GM10266 (cell line): ENCODE measurements around the gene DYRK1A.

Experiments
- DNase-seq: peaks from one replicate; pipeline ENCODE4 v3.0.0; 2012; ENCODE audit errors: extremely low spot score
- CTCF ChIP-seq: IDR thresholded peaks from 2 replicates; pipeline ENCODE4 v1.5.1; 2012; ENCODE audit warnings: mild to moderate bottlenecking, low read depth; ENCODE audit not compliant: control insufficient read depth, insufficient read depth; ENCODE audit errors: missing control alignments

The DYRK1A gene

GRCh38 chr21:37437376-37438080, 71.0 kb downstream of the DYRK1A start:
- no peak for DNase-seq
- TF ChIP-seq CTCF, result no peak

- DNase-seq, result no peak
- no peak for TF ChIP-seq CTCF
Measured at GRCh38 chr21:37443683-37444082, 77.1 kb downstream of the DYRK1A start.

- TF ChIP-seq CTCF, result no peak
- DNase-seq, result no peak
Measured at GRCh38 chr21:37445228-37445627, 78.7 kb downstream of the DYRK1A start.

- peak; percentile 9 for TF ChIP-seq CTCF
Measured at GRCh38 chr21:37446552-37446951, 80.0 kb downstream of the DYRK1A start.

DNA sequence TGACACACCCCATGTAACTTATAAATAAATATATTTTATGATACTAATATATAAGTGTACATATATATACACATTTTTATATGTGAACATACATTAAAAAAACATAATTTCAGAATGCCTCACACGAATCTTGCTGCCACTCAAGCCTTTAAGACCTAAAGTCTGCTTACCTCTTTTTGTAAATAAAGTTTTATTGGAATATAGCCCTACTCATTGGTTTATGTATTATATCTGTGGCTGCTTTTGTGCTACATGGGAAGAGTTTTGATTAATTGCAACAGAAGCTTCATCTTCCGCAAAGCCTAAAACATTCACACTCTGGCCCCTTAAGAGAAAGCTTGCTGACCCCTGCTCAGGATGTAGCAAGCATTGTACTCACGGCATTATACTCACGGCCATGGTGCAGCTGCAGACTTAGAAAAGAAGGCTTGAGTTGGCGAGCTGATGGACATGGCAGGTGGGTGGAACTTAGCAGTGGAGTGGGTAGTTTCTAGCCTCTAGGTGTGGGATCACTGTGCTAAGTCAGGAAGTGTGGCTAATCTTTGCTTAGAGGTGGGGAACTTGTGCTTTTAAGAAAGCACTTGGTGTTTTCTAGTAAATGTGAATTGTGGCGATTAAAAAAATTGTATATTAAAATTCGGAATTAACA, 80.8 kb downstream of the DYRK1A start:
- DNase-seq, result no peak
- no peak for TF ChIP-seq CTCF

More at GRCh38 chr21:37446552-37446951, 80.0 kb downstream of the DYRK1A start:
- no peak for DNase-seq

DNA sequence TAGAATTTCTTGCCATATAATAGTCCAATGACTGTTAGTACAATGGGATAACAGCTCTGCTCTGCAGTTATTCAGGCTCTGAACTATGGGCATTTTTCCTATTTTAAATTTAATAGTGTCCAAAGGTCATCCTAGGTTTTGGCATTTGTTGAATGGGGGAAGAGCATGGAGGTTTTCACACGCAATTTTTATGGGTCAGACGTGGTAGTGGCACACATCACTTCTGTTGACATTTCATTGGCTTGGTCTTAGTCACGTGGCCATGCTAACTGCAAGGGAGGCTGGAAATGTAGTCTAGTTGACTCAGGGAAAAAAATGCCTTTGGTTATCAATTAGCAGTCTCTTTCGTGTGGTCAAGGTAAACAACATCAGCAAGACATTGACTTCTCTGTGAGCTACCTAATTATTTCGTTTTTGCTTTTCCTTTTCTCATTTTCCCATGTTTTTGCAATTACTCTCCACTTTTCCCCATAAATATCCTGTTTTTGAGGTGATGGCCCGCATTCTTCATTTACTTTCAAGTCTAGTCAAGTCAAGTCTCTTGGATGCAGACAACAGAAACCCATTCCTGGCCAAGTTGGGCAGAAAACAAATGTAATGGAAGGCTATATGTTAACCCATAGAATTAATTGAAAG, 82.8 kb downstream of the DYRK1A start:
- TF ChIP-seq CTCF, result no peak
- DNase-seq, result no peak
